Heart left ventricle (tissue), 13 donors: Measurements from ENCODE around the gene RGCC.

ENCODE experiments used
- CTCF ChIP-seq, 12 donors: fragments of 200-600 bp; sonication (generic) in 4 of 12; IDR thresholded peaks; one replicate each; pipeline versions ENCODE4 v1.5.0 to v1.8.0; 2018 to 2022; ENCODE audit warnings: antibody characterized with exemption in 12 of 12, mild to moderate bottlenecking in 5 of 12
- POLR2A ChIP-seq, 2 donors: fragments of 450-650 bp; IDR thresholded peaks; one replicate each; pipeline ENCODE4 v1.6.1; 2017; ENCODE audit warnings: antibody characterized with exemption in 2 of 2, mild to moderate bottlenecking in 2 of 2, moderate library complexity in 2 of 2
- donor health status: ischemic (EF 13 %, LVEDD 7.1; RV severe dilation, severe dysfunction).
- donor health status: DM: no; HTN: yes; CAD: no.
- donor health status: DM: no; HTN: no; CAD: no.
- donor health status: ischemic (EF 25% LVEDD 6.9; RV normal size, moderate dysfunction).
- donor health status: ischemic (EF 25% LVEDD 5.7; RV mildly dilated, moderate dysfunction).
- donor health status: ischemic (EF 35%, LVEDD 5.7; RV mildly dilated, moderate dysfunction).
- donor health status: nonischemic (EF 11% LVEDD 7.7; RV severe dilation, severe dysfunction).
- donor health status: DM: yes; HTN: yes; CAD: no.
- donor health status: PGD.
- donor health status: ischemic (EF 29% LVEDD 5.4; RV normal size, mild dysfunction).
- donor health status: nonischemic (EF 23%, LVEDD 6.1; RV moderate dilation, normal function).

GRCh38 chr13:41490371-41491015 lies 33.1 kb downstream of the RGCC start:
- TF ChIP-seq POLR2A (IDR thresholded peaks at IDR 0.05) (no peak), CTCF (IDR thresholded peaks at IDR 0.05) (no peak)
